AG04450 (cell line): Measurements from ENCODE around the gene SPATC1L. TPM values are rescaled to one million over a fixed set of nuclear protein-coding genes. Genes with fewer than 3 reads are reported as not detected.

Source experiments
- CTCF ChIA-PET: fragments of 300-600, 350-600 bp; formaldehyde crosslinking; extraction: SDS; loops from one replicate; lab custom pipeline; 2022; ENCODE audit warnings: antibody characterized with exemption, inconsistent platforms; lab: Charles Lee
- POLR2A ChIA-PET: fragments of 350-600 bp; formaldehyde crosslinking; extraction: SDS; loops from one replicate; lab custom pipeline; 2021; ENCODE audit warnings: antibody characterized with exemption, inconsistent platforms; lab: Yijun Ruan, JAX
- DNase-seq: peaks from one replicate; pipeline ENCODE4 v3.0.0-alpha.2; 2011; ENCODE audit warnings: low read depth, low spot score
- H3K27ac ChIP-seq: one replicate; pipeline ENCODE4 v1.5.1; 2012; ENCODE audit warnings: low read depth, low read length, control low read depth
- H3K27me3 ChIP-seq: one replicate; pipeline ENCODE4 v1.6.0; 2012; ENCODE audit warnings: low read length; ENCODE audit not compliant: control insufficient read depth, insufficient read depth
- H3K4me3 ChIP-seq: 2 replicates; pipeline ENCODE4 v1.5.1; 2011; ENCODE audit warnings: mild to moderate bottlenecking, low read depth, low read length, control low read depth
- H3K9me3 ChIP-seq: 2 replicates; pipeline ENCODE4 v1.5.1; 2012; ENCODE audit warnings: low read length; ENCODE audit not compliant: control insufficient read depth, insufficient read depth
- polyA plus RNA-seq: library from polyadenylated mRNA; depleted of rRNA; stranded (reverse); fragments of >200 nt; gene quantifications from 2 replicates; pipeline ENCODE4 v1.2.3, GENCODE V29; 2011
- TF ChIP-seq, protein P1 (sequence below): IDR thresholded peaks from 2 replicates; pipeline ENCODE4 v1.5.1; 2011; ENCODE audit warnings: low read depth, low read length, control low read depth, inconsistent platforms

Gene SPATC1L
- polyA plus RNA-seq, 1 experiment, result 1.6 TPM

- Histone ChIP-seq H3K4me3 (no peak overlapping the region), H3K27me3 (no peaks in the 10 kb centered on the region), H3K27ac (peak overlapping the region; percentile 11), H3K9me3 (peaks cover 34% of the 10 kb centered on the region; the same call in 1 of the 2 replicates)
- DNase-seq, result no peak
- ChIA-PET POLR2A (interaction anchor here (0.6 kb wide), 1 partner anchor 11 kb away, joined by 5 read pairs; no protein-coding TSS in a partner anchor), CTCF (no interaction called here)
- TF ChIP-seq, protein P1, sequence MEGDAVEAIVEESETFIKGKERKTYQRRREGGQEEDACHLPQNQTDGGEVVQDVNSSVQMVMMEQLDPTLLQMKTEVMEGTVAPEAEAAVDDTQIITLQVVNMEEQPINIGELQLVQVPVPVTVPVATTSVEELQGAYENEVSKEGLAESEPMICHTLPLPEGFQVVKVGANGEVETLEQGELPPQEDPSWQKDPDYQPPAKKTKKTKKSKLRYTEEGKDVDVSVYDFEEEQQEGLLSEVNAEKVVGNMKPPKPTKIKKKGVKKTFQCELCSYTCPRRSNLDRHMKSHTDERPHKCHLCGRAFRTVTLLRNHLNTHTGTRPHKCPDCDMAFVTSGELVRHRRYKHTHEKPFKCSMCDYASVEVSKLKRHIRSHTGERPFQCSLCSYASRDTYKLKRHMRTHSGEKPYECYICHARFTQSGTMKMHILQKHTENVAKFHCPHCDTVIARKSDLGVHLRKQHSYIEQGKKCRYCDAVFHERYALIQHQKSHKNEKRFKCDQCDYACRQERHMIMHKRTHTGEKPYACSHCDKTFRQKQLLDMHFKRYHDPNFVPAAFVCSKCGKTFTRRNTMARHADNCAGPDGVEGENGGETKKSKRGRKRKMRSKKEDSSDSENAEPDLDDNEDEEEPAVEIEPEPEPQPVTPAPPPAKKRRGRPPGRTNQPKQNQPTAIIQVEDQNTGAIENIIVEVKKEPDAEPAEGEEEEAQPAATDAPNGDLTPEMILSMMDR, result no peak
Measured at GRCh38 chr21:46125846-46126301, 58.4 kb downstream of the SPATC1L start.

GRCh38 chr21:46124926-46125845 is 59.1 kb downstream of the SPATC1L start:
- DNase-seq, result no peak

DNA sequence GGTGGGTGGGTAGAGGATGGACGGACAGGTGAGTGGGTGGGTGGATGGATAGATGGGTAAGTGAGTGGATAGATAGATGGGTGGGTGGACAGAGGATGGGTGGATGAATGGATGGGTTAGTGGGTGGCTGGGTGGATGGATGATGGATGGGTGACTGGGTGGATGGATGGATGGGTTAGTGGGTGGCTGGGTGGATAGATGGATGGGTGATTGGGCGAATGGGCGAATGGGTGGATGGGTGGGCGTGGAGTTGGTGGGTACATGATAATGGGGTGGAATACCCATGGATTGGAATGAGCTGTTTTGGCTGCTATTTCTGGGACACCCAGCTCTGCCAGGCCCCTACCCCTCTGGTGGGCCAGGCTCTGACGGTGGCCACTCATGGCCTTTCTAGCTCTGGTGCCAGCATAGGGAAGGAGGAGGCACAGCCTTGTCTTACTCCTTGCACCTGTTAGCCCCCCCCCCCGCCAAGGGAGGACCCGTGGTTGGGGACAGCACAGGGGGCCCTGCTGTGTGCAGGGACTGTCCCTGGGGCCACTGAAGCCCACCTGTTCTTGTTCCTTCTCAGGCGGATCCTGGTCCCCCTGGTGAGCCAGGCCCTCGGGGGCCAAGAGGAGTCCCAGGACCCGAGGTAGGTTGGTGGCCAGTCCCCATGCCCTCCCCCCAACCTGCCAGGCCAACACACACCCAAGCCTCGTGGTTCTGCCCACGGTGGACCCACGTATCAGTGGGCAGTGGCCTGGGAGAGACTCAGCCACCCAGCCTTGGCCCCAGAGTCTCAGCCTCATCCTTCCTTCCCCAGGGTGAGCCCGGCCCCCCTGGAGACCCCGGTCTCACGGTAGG is 60.0 kb downstream of the SPATC1L start:
- Histone ChIP-seq H3K27me3 (no peaks in the 10 kb centered on the region), H3K27ac (peak overlapping the region; percentile 21), H3K9me3 (peaks cover 23% of the 10 kb centered on the region; the same call in 1 of the 2 replicates), H3K4me3 (no peak overlapping the region)
- TF ChIP-seq, protein P1, result no peak
- ChIA-PET POLR2A (interaction anchor here (0.9 kb wide), 1 partner anchor 8 kb away, joined by 3 read pairs; no protein-coding TSS in a partner anchor), CTCF (no interaction called here)
- no peak for DNase-seq

More at GRCh38 chr21:46124926-46125845, 59.1 kb downstream of the SPATC1L start:
- ChIA-PET CTCF (no interaction called here), POLR2A (interaction anchor here (0.6 kb wide), 1 partner anchor 10 kb away, joined by 5 read pairs; no protein-coding TSS in a partner anchor)
- no peak overlapping the region for H3K4me3 ChIP-seq
- TF ChIP-seq, protein P1, result no peak
- H3K27me3 ChIP-seq, result no peaks in the 10 kb centered on the region
- peak overlapping the region; percentile 21 for H3K27ac ChIP-seq
- H3K9me3 ChIP-seq, result peaks cover 30% of the 10 kb centered on the region; the same call in 1 of the 2 replicates

GRCh38 chr21:46122758-46123683 is 61.2 kb downstream of the SPATC1L start:
- ChIA-PET CTCF (interaction anchor here (0.7 to 1.3 kb wide), 3 partner anchors 20 to 152 kb away, joined by 3 to 5 read pairs (median 3); no protein-coding TSS in a partner anchor), POLR2A (no interaction called here)
- Histone ChIP-seq H3K9me3 (peaks cover 16% of the 10 kb centered on the region; the same call in 1 of the 2 replicates), H3K4me3 (no peak overlapping the region), H3K27ac (no peak overlapping the region), H3K27me3 (no peaks in the 10 kb centered on the region)
- TF ChIP-seq, protein P1, result no peak
- DNase-seq, result no peak
